Measurements from ENCODE around the gene ANKRD53. TPM values are rescaled to one million over a fixed set of nuclear protein-coding genes. Genes with fewer than 3 reads are reported as not detected.

Gene ANKRD53, protein sequence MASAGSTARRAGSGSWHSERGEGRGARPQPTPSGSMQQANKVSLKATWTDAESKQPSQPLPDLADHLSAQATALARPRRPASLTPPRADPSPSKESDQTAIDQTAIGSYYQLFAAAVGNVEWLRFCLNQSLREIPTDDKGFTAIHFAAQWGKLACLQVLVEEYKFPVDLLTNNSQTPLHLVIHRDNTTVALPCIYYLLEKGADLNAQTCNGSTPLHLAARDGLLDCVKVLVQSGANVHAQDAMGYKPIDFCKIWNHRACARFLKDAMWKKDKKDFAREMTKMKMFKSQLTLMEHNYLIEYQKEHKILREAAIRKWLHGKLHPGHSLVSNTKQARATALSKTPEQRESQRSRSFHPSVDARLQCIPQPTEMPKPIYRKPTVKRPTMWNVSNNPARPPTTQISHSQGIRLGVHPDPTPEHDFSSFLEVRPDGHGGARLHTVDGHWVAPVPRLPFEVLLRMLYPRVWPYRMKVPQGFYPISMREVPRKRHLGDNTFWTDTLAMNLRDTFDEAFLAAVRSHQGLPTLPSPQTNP
- total RNA-seq, result 0.13 and 0.50 TPM in 2 replicates

DNA sequence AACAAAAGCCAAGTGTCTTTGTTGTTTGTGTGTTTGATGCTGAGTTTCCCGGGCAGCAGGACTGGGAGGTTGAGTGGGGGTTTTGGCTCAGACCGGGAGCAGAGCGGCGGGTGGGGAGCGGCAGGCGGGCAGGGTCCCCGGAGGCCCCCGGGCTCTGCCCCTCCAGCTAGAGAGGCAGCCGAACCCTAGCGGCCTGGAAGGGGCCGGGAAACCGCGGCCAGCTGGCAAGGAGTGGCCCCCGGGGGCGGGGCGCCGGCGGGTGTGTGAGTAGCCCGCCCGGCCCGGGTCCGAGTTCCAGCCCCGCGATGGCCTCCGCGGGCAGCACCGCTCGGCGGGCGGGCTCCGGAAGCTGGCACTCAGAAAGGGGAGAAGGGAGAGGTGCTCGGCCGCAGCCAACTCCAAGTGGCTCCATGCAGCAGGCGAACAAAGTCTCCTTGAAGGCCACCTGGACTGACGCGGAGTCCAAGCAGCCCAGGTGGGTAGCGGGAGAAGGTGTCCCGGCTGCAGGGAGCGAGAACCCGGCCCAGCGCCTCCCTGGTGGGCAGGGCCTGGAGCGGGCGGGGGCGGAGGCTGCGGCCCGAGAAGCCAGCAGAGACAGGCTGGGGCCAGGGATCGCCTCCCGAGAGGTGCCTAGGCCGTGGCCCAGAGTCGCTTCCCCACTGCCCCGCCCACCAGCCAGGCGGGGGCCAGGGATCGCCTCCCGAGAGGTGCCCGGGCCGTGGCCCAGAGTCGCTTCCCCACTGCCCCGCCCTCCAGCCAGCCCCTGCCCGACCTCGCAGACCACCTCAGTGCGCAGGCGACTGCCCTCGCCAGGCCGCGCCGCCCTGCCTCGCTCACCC, at the start of gene ANKRD53:
Gene ANKRD53 (plus strand): TSS at position 290 of the 839 bp plus-strand sequence. CDS start 16 bp downstream, at position 306.

DNA sequence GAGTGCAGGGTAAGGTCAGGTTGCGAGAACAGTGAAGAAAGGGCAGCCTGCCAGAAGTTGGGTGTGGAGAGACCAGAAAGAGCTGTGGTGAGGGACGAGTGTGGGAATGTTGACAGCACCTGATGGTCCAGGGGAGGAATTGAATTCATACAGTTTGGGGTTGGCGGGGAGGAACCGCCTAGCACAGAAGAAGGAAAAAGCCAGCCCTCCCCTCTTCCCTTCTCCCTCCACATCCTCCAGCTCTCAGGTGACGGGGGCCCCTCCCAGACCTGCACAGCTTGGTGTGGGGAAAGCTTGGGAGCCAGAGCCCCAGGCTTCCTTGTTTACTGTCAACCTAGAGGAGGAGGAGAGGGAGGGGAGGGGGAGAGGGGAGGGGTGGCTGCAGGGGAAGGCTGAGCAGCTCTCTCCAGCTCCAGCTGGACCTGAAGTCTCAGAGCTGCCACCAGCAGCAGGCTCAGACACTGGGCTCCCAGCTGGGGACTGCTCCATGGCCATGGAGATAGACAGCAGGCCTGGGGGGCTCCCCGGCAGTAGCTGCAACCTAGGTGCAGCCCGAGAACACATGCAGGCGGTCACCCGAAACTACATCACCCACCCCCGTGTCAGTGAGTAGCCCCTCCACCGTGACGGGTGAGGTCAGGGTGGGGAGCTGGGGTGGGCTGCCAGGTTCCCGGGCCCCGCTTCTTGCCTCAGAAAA, 42.8 kb upstream of the ANKRD53 start, which contains the start of gene ATP6V1B1:
Gene ATP6V1B1 (plus strand): TSS at position 433 of the 697 bp plus-strand sequence. CDS start 55 bp downstream, at position 488.

DNA sequence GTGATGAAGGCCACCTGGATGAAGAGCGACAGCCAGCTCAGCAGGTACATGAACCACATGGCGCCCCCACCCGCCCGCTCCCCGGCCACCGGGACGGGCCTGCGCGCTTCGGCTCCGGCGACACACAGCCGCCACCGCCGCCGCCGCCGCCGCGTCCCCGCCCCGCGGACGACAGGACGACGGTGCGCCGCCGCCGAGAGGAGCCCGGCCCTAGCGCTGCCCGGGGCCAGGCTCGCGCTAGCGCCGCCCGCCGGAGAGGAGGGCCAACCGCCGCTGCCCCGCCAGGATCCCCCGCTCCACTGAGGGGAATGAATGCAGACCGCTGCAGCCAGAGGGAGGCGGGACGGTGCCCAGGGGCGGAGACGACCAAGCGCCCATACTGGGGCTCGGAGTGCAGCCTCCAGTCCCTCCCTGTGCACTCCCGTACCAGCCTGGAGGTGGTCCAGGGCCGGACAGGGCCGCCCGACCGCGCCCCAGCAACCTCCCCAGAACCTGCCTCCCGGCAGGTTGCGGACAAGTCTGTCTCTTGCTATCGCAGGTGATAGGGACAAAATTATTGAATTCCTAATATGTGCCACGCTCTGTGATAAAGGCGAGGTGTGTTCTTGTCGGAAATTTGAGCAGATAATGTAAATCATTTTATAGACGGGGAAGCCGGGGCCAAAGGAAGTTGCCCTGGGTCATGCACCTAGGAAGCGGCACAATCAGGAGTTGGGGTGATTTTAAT, 16.4 kb downstream of the ANKRD53 start, which contains the start of gene TEX261:
Gene TEX261 (minus strand): TSS at position 175 of the 727 bp plus-strand sequence. CDS start 116 bp downstream, at position 59.

Small RNAs within 50 kb of the gene (small RNA-seq; reads per million reads assigned to genes)
- not detected for gene RN7SL160P

Other genes with a start within 250 kb of the ANKRD53 start
- gene ADD2, start 210.4 kb upstream of the ANKRD53 start, total RNA-seq, result 7.3 and 8.4 TPM in 2 replicates
- gene FIGLA, start 188.0 kb upstream of the ANKRD53 start, total RNA-seq, result not detected in 2 replicates
- not detected in 2 replicates for gene CLEC4F, start 158.0 kb upstream of the ANKRD53 start, total RNA-seq
- gene CD207, start 142.8 kb upstream of the ANKRD53 start, total RNA-seq, result not detected in 2 replicates
- 0.40 and 0.72 TPM in 2 replicates for gene VAX2, start 78.1 kb upstream of the ANKRD53 start, total RNA-seq
- 0.07 TPM in 1 of 2 replicates, not detected in the other for gene ATP6V1B1, start 42.7 kb upstream of the ANKRD53 start, total RNA-seq
- 43.4 and 56.5 TPM in 2 replicates for gene TEX261, start 16.2 kb downstream of the ANKRD53 start, total RNA-seq
- 36.5 and 44.3 TPM in 2 replicates for gene NAGK, start 90.0 kb downstream of the ANKRD53 start, total RNA-seq
- 8.4 and 9.2 TPM in 2 replicates for gene MCEE, start 151.6 kb downstream of the ANKRD53 start, total RNA-seq
- 28.6 and 41.6 TPM in 2 replicates for gene MPHOSPH10, start 152.0 kb downstream of the ANKRD53 start, total RNA-seq
- 0.53 and 1.2 TPM in 2 replicates for gene PAIP2B, start 248.5 kb downstream of the ANKRD53 start, total RNA-seq

Data from thoracic aorta endothelial cell (primary cell).